GM21529 (cell line): Measurements from ENCODE around the gene PRPF40B.

Experiments used
- ATAC-seq: cut with Tn5 transposase; IDR thresholded peaks from one replicate; pipeline ENCODE4 v1.9.1; 2021; ENCODE audit not compliant: unreplicated experiment

Gene PRPF40B

GRCh38 chr12:49680075-49680474 is 56.7 kb downstream of the PRPF40B start:
- ATAC-seq = no peak

DNA sequence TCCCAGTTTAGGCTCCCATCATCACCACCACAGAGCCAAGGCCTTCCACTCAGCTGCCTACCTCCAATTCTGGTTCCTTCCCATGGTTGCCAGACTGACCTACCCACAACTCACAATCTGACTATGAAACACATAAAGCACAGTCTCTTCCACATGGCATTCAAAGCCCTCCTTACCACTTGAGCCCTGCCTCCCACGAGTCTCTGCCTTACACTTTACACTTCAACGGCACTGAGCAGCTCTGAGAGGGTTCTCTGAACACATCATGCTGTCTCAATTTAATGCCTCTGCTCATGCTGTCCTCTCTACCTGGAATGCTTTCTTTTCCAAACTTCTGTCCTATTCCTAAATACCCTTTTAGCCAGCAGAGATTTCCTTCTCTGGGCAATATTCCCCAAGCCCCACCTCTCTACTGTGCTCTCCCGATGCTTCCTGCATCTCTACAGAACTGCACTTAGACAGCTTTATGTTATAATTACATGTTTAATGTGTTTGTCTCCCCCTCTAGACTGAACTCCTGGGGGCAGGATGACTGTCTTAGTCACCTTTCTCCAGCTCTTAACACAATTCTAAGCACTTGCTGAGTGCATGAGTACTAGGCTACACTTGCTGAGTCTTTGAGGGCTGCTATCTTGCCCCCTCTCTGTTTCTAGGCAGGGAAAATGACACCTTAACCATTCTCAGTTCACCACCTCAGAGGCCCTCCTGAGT is 60.4 kb downstream of the PRPF40B start:
- ATAC-seq = no peak

DNA sequence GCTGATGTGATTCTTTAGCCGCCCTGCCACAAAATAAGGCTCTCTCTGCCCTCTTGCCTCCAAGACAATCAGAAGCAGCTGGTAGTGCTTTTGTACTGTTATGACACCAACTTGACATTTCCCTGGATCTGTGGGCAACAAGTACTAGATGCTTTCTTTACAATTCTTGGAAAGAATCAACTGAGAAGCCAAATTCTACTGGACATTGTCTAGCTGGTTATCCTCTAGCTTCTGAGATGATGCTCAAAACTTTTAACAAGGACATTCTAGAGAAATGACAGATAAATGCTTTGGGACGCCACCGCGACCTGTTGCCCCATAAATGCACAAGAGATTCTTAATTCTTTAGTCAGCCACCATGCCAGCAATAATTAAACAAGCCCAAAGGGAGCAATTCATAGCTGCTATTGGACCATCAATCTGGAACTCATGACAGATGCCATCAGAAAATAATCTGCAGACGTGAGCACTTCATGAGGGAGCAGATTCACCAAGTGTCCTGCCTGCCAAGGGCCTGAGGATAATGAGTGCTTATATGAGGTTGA is 61.0 kb downstream of the PRPF40B start:
- ATAC-seq = no peak

- ATAC-seq = no peak
Observed at GRCh38 chr12:49687941-49688340, 64.6 kb downstream of the PRPF40B start.

DNA sequence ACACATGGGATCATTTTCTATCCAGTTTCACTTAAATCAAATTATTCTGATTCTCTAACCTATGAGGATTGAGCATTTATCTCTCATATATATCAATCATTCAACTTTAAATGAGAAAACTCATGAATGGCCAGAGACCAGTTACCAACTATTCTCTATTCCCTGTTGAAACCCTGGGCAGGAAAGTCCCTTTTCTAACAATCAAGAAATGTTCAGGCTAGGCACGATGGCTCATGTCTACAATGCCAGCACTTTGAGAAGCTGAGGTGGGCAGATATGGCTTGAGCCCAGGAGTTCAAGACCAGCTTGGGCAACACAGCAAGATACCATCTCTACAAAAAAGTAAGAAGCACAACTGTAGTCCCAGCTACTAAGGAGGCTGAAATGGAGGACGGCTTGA is 65.9 kb downstream of the PRPF40B start:
- ATAC-seq = no peak

GRCh38 chr12:49689785-49690184 is 66.4 kb downstream of the PRPF40B start:
- no peak for ATAC-seq

DNA sequence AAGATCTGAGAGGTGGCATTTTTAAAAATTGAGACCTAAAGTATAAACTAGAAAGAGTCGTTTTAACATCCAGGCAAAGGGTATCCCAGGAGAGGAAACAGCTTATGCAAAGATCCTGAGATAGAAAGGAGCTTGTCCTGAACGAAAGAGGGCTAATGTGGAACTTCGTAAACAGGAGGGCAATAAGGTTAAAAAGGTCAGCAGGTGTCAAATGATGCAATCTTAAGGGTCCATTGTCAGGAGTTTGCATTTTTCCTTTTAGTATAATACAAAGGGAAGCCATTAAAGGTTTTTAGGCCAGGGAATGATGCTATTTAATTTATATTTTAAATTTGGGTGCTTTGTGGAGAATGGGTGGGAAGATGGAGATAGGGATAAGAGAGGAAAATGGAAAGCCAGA is 69.5 kb downstream of the PRPF40B start:
- ATAC-seq = no peak

DNA sequence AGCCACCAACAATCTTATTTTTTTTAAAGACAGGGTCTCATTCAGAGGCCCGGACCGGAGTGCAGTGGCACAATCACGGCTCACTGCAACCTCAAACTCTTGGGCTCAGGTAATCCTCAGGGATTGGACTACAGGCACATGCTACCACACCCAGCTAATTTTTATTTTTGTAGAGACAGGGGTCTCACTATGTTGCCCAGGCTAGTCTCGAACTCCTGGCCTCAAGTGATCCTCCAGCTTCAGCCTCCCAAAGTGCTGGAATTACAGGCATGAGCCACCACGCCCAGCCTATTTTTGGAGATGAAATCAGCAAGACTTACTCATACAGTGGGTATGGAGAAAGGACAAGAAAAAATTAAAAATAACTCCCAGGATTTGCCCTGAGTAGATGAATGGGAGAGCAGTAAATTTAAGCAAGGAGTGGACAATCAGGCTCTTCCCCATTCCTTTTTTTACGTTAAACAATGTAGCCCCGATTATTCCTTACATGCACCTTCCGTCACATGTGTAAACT is 70.6 kb downstream of the PRPF40B start:
- ATAC-seq = no peak
